ENCODE results near the gene INTS11.

- TF ChIP-seq POLR2A (IDR thresholded peaks at IDR 0.05) (no peak), CTCF (IDR thresholded peaks at IDR 0.05) (no peak)
Measured at GRCh38 chr1:1321477-1321876, 3.0 kb downstream of the INTS11 start.

Measured in right lobe of liver (tissue), 4 donors.